ENCODE data around the gene NIN.
"Not testable (repeated sequence)": the region's sequence is repeated elsewhere in the genome, so short reads cannot be mapped to it uniquely, and the experiment has no call there.

The NIN gene

GRCh38 chr14:50697659-50698290 is 133.2 kb downstream of the NIN start:
- no peak for DNase-seq

DNA sequence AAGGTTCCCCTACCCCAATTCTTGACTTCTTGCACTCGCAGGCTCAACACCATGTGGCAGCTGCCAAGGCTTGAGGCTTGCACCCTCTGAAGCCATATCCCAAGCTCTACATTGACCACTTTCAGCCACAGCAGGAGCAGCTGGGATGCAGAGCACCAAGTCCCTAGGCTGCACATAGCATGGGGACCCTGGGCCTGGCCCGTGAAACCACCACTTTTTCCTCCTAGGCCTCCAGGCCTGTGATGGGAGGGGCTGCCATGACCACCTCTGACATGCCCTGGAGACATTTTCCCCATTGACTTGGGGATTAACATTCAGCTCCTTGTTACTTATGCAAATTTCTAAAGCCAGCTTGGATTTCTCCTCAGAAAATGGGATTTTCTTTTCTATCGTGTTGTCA is 136.7 kb downstream of the NIN start:
- not testable (repeated sequence) for DNase-seq

DNA sequence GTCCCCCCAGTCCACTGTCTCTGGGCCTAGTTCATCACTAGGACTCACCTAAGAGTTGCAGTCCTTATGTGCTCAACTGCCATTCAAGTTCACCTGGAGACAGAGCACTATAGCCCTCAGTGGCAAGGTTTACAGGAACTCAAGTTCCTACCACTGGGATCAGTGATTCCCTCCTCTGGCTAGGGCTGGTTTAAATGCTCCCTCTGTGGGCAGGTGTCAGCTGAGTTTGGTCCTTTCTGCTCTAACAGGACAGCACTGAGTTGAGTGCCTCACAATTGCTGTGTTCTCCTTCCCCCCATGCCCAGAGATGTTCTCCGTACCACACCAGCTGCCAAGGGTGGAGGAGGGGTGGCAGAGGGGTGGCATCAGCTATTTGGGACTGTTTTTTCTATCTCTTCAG is 142.1 kb downstream of the NIN start:
- DNase-seq, result no peak

GRCh38 chr14:50679674-50680073 is 151.3 kb downstream of the NIN start:
- DNase-seq, result no peak

DNA sequence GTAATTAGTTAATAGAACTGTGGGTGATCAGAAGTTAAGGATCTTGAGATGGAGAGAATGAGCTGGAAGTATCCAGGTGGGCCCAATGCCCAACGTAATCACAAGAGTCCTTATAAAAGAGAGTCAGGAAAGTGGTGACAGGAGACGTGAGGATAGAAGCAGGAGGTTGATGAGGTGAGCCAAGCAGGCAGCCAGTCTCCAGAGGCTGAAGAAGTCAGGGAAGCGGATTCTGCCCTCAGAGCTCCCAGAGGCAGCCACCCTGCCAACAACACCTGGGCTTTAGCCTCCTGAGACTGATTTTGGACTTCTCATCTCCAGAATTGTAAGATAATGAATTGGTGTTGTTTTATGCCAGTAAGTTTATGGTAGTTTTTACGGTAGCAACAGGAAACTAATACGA is 152.8 kb downstream of the NIN start:
- no peak for DNase-seq

DNA sequence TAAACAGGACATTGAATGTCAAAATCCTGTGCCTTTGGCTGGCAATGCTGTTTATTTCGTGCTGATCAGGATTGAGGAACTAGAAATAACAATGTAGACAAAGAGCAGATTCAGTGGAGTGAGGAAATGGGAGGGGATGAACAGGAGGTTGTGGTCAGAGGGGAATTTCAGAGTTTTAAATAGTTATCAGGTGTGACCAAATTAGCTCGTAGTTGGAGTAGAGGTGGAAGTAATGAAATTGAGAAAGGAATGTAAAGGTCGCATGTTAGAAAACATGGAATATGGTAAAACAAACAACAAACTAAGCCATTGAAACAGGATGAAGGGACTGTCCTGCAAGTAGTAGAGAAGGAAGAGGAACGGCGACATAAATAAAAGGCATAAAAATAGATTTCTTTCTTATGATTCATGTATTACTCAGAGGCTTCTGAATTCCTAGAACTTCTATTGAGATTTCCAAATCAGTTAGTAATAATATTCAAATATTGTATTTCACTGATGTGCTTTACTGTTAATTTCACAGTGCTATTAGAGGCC is 153.4 kb downstream of the NIN start:
- no peak for DNase-seq

DNA sequence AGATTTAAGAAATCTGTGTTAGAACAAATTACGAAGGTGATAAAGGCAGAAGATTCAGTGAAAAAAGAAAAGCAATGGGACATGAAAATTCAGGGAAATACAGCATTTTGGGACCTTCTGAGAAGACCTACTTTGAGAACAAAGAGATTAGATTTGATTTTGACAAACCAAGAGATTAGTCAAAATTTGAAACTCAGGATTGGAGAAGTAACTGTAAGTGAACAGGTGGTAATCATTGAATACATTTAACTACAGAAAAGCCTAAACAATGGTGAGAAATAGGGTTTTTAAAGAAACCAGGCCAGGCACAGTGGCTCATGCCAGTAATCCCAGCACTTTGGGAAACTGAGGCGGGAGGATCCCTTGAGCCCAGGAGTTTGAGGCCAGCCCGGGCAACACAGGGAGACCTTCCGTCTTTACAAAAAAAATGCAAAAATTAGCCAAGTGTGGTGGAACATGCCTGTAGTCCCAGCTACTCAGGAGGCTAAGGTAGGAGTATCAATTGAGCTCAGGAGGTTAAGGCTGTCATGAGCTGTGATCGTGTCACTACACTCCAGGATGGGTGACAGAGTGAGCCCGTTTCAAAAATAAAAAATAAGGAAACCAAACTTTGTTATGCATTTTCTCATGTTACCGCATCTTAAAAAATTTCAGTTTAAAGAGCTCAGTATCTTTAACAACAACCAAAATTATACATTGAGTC is 154.0 kb downstream of the NIN start:
- DNase-seq, result no peak

DNA sequence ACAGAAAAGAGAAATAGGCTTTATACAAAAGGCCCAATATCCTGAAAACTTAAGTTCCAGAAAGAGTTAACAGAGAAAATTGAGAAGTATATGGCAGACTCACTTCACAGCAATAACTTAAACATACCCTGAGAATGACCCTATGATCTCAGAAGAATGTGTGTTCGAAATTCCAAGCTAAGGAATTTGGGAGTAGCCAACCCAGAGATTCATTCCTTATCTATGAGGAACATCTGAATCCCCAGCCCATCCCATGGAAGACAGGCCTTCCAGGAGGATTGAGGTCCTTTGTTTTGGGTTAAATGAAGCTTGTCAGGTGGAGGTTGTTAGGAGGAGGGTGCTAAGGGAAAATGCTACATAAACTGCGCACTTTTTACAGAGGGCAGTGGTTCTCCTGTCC is 155.4 kb downstream of the NIN start:
- DNase-seq, result no peak

- DNase-seq, result no peak
Observed at GRCh38 chr14:50670866-50671256, 160.1 kb downstream of the NIN start.

- DNase-seq, result no peak
Observed at GRCh38 chr14:50670196-50670865, 160.6 kb downstream of the NIN start.
